HG03039 (cell line): ENCODE data around the gene CAMTA1.

Experiments used
- ATAC-seq: cut with Tn5 transposase; IDR thresholded peaks from one replicate; pipeline ENCODE4 v1.9.1; 2021; ENCODE audit warnings: mild to moderate bottlenecking, moderate library complexity; ENCODE audit not compliant: unreplicated experiment

CAMTA1 gene

GRCh38 chr1:7753641-7754040, 968.4 kb downstream of the CAMTA1 start:
- no peak for ATAC-seq

GRCh38 chr1:7754234-7754633, 969.0 kb downstream of the CAMTA1 start:
- ATAC-seq, result no peak

GRCh38 chr1:7755448-7755847, 970.2 kb downstream of the CAMTA1 start:
- ATAC-seq, result no peak

DNA sequence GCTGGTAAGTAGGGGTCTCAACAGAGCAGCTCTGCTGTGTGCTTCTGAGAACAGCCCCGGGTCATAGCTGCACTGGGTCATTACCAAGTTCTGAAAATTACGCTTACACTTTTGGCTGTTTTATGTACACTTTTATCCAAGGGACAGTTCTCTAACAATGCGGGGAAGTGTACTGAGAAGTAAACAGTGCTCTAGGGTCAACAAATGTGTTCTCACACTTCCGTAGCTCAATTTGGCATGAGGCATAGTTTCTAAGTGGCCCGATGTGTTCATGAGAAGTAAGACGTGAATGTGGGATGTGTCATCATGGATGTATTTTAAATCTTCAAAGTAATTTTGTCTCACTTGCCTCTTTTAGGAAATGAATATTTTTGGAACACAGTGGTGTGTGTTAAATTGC, 975.0 kb downstream of the CAMTA1 start:
- no peak for ATAC-seq

DNA sequence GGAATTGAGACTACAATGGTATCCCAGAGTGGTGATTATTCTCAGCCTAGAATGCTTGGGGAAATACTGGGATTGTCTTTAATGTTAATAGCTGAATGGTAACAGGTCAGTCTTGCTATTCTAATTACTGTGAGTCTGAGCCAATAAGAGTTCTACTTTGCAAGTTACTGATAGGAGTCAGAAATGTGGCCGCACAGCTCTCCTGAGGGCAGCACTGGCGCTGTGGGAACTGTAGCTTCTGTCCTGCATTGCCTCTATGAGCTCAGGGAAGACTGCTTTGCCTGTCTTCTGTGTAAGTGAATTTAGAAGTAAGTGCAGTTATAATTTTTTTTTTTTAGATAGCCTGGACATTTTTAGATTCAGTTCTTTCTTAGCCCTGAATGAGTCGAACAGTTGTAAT, 975.8 kb downstream of the CAMTA1 start:
- no peak for ATAC-seq

GRCh38 chr1:7767176-7767575, 981.9 kb downstream of the CAMTA1 start:
- no peak for ATAC-seq

GRCh38 chr1:7768583-7768982, 983.3 kb downstream of the CAMTA1 start:
- ATAC-seq, result no peak

DNA sequence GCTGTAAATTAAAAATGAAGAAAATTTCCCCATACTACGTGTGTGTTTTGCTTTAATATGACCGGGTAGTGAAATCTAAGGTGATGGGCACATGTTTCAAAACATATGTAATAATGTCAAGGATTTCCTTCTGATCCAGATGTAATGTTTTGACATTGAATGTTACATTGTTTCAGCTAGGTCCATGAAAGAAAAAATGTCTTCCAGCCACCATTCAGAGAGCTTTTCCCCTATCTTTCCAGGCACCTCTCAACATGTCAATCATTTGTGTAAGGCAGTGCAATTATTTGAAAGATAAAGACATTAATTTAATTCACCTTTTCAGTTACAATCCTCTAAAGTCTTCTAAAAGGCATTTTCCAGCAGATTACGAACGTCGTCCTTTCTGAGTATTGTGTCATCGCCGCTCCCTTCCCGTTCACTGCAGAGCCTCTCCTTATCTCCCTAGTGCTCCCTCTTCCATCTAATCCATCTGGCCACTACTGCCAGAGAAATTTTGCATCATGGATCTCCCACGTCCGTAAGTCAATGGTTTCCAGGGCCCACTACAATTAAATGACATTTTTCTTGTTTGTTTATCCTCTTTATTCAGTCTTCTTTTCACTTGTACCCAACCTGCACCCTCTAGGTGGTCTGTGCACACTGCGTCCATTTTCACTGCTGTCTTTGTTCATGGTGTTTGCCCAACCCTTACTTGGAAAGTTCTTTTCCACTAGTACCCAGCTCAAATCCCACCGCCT, 984.6 kb downstream of the CAMTA1 start:
- ATAC-seq, result no peak

DNA sequence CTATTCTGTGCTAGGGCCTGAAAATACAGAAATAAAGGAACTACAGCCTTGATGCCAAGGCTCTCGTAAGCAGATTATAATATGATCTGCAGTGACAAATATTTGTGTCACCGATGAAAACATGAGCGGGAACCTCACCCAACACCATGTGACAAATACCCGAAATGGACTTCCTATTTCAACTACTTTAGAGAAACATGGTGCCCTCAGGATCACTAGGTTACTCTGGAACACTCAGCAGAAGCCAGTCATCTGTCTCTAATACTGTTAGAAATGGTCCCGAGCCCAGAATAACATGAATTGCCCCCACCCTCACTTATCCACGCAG, 985.4 kb downstream of the CAMTA1 start:
- no peak for ATAC-seq

- peak; percentile 79 for ATAC-seq
Measured at GRCh38 chr1:7770997-7771822, 986.0 kb downstream of the CAMTA1 start, which contains the start of gene VAMP3. TSS of gene VAMP3 (plus strand) at chr1:7771296. CDS start at chr1:7771384, 88 bp downstream.

GRCh38 chr1:7771823-7772299, 986.6 kb downstream of the CAMTA1 start:
- no peak for ATAC-seq

DNA sequence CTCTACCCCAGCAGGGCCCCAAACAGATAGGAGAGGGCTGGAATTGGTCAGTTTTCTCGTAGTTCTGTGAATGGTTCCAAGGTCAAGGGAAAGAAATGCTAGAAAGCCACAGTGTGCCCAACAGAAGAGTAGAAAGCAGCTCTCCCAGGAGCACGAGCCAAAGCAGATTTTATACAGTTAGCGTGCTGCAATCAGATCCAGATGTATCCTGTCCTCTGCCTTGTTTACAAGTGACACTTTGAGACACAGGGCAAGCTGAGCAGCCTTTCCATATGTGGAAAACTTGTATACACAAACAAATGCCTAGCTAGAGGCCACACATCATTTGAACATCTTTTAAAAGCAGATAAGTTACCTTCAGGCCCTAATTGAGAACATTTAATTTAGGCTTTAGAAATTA, 992.3 kb downstream of the CAMTA1 start:
- no peak for ATAC-seq

- no peak for ATAC-seq
Measured at GRCh38 chr1:7778133-7778628, 992.9 kb downstream of the CAMTA1 start.

DNA sequence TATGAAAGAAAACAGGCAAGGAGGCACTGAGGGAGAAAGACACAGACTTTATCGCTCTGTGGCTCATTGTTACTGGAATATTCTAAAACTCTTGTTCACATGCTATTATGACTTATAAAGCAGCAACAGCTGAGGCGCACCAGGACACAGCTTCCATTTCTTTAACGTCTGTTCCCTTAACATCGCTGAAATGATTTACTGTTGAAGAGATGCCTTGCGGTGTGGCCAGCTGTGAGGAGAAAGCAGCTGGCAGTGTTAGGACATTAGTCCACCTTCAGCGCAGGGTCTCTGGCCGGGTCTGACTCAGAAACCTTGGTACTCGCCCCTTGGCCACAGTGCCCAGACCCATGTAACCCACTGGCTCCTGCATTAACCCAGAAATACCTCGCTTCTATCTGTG, 995.7 kb downstream of the CAMTA1 start:
- no peak for ATAC-seq

DNA sequence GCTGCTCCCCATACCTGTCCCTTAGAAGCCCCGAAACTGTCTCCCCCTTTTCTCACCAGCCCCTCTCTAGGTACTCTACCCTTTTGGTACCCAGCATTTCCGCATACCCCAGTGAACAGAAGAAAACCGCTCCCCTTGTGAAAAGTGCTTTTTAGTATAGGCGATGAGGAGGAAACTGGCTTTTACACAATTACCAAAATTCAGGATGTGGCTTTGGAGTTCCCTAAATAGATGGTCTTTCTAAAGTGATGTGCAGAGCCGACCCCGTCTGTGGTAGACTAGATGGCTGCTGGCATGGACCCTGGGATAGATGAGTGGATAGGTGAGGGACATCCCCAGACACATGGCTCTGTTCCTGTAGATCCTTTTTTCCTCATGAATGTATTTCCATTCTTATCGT, 996.2 kb downstream of the CAMTA1 start:
- no peak for ATAC-seq

GRCh38 chr1:7781923-7782495, 996.8 kb downstream of the CAMTA1 start:
- ATAC-seq, result no peak

- ATAC-seq, result no peak
Measured at GRCh38 chr1:7783178-7783711, 998.0 kb downstream of the CAMTA1 start.

DNA sequence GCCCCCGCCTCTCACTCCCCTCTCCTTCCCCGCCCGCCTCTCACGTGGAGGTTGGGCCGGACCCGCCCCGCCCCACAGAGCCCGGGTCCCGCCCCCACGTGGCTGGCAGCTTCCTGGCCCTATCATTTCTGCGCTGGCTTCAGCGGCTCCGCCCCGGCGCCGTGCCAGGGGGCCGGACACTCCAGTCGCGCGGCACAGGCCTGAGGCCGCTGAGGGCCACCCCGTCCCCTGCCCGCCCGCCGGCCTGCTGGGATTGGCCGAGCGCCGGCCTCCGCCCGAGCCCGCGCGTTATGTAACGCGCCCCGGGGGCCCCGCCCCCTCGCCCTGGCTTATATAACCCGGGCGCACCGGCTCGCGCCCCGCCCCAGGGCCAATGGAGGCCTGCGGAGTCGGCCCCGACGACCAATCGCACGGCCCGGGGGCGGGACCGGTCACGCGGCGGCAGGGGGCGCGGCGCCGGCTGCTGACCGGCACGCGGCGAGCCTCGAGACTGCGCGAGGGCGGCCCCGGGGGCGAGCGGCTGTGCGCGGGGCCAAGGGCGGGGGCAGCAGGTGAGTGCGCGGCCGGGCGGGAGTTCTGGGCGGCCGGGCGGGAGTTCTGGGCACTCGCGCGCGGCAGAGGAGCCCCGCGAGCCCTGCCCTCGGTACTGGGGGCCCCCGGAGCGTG, 998.7 kb downstream of the CAMTA1 start, which contains the start of gene PER3:
Gene PER3 (plus strand): TSS at position 466 of the 666 bp plus-strand sequence. CDS start 587 bp downstream, outside the sequence.
- ATAC-seq, result peak; percentile 87

DNA sequence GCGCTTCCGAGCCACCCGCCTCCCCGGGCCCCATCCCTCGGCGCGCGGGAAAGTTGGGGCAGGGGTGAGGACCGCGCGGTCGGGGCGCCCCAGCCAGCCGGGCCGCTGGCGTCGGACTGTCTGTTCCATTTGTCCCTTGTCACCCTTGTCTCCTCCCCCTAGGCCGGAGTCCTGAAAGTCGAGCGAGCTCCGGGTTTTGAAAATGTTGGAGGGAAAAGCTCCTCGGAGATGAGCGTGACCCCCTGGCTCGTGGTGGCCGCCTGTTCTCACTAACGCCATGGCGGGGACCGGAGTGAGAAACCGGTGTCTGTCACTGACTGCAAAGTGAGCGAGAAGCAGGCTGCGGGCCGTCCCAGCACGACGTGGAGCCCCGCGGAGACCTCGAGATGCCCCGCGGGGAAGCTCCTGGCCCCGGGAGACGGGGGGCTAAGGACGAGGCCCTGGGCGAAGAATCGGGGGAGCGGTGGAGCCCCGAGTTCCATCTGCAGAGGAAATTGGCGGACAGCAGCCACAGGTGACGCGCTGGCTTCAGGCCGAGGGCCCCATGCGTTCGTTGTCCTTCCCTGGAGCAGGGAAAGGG, 999.3 kb downstream of the CAMTA1 start:
- ATAC-seq, result peak; percentile 3

GRCh38 chr1:7785108-7785507, 999.9 kb downstream of the CAMTA1 start:
- ATAC-seq, result no peak
